Dedifferentiated amniotic fluid mesenchymal stem cell (primary cell): ENCODE results near the gene CLEC3A.
A peak's percentile ranks its signal among the peaks of the same experiment; 100 is the strongest.
"Not testable (repeated sequence)": the region's sequence is repeated elsewhere in the genome, so short reads cannot be mapped to it uniquely, and the experiment has no call there.

Source experiments
- DNase-seq: peaks from one replicate; pipeline ENCODE4 v3.0.0-alpha.2; 2016; ENCODE audit errors: extremely low spot score

CLEC3A gene, protein sequence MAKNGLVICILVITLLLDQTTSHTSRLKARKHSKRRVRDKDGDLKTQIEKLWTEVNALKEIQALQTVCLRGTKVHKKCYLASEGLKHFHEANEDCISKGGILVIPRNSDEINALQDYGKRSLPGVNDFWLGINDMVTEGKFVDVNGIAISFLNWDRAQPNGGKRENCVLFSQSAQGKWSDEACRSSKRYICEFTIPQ

DNA sequence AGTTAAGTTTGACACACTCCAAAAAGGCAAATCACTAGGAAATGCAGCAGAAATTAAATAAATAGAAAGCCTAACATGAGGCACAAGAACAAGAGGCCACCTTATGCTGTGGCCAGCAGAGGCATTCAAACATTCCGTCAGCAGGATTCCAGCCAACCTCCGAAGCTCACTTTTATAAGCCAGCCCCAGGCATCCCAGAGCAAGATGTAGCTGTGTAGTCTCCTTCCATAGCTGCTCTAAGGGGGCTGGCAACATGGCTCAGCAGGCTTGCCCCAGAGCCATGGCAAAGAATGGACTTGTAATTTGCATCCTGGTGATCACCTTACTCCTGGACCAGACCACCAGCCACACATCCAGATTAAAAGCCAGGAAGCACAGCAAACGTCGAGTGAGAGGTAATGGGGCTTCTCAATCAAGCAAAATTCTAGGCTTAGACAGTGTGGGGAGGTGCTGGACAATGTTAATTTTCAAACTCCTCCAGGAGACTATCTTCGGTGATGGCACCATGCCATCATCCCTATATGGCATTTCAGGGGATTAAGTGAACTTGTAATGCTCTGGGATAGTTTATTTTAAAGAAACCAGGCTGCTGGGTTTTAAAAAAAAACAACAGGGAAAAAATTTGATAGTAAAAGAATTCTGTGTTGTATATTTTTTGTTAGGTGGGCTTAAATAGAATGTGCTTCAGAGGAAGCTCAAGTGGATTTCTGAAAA is at the start of gene CLEC3A:
TSS of gene CLEC3A (plus strand) at position 202 of the 714 bp plus-strand sequence. CDS start at position 281, 79 bp downstream.
- DNase-seq = no peak

DNA sequence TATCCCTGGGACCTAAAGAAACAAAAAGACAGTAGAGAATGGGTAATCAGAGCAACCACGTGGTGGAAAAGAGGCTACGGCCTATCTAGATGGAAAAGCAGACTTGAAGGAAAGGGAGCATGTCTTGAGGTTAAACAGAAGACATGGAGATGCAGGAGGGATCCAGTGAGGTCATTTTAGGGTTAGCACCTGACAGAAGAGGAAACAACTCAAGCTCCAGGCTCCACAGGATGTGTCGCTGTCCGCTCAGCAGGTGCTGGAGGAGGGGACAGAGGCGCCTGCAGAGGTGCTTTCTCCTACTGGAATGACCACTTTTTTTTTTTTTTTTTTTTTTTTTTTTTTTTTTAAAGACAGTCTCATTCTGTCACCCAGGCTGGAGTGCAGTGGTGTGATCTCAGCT is 47.5 kb upstream of the CLEC3A start:
- DNase-seq = no peak

DNA sequence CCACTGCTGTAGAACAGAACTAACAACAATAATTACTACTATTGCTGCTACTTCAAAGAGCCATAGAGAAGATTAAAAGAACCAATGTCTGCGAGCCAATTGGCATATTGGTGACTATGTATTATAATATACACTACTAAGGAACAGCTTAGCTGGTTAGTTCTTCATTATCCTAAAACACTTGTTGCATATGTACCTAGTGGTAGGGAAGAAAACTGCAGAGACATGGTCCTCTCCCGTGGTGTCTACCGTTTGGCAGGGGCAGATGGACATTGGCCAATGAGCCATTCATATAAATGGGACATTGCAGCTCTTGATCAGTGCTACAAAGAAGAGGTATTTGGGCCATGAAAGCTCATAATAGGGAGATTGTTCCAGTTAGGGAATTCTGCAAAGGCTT is 46.4 kb upstream of the CLEC3A start:
- DNase-seq = no peak

DNA sequence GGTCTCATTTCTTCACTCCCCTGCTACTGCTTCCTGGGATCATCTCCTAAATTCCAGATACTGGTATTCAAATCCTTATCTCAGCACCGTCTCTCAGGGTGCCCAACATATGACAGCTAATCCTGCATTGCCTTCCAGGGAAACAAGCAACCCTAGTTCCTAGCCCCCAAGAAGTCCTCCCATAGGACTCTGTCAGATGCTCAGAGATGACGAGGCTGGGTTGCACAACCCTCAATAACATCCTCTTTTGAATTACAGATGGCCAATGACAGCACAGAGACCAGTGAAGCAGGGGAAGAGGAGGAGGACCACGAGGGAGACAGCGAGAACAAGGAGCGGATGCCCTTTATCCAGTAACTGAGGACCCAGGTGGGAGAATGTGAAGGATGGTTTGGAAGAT is 45.0 kb upstream of the CLEC3A start:
- DNase-seq = no peak

DNA sequence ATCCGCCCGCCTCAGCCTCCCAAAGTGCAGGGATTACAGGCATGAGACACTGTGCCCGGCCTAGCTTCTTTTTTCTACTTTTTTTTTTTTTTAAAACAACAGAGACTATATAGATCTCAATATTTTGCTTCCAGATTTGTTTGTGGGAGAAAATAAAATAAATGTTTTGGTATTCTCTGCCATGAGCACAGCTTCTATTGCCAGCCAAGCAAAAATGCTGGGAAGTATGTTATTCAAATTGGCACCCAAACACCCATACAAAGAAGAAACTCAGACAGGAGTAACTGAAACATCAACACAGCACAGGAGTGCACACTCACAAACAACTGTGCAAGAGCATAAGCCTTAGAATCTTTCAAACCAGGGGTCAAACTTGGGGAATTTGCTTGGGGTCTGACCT is 37.2 kb upstream of the CLEC3A start:
- no peak for DNase-seq

DNA sequence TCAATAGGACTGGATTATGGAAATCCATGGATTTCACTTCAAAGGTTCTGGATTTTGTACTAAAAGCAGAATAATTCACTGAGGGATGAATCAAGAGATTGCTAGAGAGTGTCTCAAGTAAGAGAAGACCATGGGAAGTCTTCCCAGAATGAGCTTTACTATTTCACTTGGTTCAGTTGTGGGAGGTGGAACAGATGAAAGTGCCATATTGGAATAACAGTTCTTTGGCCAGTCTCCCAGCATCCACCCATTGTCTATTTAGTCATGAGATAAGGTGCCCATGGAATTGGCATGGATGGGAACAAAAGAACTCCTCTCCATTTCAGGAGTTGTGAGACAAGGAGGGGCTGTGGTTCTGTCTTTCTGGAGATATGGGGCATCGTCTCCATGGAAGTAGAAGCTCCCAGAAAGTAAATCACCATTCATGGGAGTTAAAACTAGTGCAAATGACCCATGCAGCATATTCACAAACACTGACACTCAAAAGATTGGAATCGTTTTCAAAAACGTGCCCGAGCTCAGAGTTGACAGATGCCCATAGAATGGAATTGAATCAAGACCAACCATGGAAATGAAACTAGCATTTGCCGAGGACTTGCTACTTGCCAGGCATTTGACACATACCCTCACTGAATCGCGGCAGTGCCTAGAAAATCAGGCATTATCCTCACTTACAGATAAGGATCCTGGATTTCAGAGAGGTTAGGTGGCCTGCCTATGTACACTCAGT is 36.2 kb upstream of the CLEC3A start:
- no peak for DNase-seq

DNA sequence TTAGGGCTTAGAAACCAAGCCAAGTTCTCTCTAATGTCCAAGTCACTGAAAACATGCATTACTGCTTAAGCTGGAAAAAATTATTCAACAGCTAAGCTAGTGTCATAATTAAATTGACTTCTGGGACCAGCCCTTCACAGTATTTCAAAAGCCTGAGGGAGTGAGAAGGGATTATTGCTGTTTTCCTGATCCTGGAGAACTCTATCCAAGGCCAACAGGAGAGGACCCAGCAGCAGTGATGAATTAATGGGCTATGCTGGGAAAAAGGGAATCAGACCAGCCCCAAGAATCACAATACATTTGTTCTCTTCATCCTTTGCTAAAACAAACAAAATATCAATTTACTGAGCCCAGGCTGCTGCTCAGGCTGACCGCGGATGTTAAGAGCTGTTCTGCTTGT is 34.5 kb upstream of the CLEC3A start:
- no peak for DNase-seq

DNA sequence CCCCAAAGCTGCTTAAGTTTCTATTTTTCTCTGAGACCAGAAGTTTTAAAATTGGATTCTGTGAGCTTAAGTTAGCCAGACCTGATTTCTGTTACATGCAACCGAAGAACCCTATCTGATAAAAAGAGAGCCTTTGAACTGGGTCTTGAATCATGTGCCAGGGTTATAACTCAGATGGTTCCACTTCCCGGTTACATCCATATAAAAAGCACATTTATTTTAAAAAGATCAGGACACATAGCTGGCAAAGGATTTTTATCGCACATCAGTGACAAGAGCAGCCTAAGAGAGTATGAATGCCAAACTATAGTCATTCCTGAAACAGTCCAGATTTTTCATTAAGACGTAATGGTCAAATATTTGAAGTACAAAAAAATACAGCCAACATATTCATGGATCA is 32.5 kb upstream of the CLEC3A start:
- no peak for DNase-seq

DNA sequence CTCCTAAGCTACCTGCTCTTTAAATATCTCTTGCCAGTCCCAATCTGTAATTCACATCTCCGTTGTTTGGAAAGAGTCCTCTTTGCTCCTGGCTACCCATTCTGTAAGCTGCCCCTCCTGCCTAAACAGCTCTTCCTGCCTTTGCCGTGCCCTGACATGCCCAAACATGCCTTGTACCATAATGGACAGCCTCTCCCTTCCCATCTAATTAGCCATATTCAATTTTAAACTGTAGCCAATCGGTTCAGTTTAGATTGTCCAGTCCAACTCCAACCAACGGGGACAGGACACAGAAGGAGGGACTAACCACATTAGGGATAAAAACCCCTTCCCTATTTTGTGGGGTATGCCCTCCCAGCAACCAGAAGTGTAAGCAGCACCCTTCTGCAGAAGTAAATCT is 30.6 kb upstream of the CLEC3A start:
- DNase-seq = no peak

DNA sequence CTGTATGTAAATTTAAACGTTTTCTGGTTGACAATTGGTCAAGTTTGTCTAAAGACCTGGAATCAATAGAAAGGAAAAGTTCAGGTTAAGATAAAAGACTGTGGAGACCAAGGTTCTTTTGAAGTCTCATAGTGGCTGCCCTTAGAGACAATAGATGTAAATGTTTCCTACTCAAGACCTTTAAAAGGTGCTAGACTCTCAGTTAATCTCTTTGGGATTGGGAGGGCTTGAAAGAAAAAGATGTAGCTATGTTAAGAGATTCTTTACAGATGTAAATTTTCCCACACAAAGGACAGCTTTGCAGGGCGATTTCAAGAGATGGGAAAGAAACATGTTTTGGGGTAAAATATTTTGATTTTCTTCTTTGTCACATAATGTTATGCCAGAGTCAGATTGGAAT is 30.0 kb upstream of the CLEC3A start:
- not testable (repeated sequence) for DNase-seq

DNA sequence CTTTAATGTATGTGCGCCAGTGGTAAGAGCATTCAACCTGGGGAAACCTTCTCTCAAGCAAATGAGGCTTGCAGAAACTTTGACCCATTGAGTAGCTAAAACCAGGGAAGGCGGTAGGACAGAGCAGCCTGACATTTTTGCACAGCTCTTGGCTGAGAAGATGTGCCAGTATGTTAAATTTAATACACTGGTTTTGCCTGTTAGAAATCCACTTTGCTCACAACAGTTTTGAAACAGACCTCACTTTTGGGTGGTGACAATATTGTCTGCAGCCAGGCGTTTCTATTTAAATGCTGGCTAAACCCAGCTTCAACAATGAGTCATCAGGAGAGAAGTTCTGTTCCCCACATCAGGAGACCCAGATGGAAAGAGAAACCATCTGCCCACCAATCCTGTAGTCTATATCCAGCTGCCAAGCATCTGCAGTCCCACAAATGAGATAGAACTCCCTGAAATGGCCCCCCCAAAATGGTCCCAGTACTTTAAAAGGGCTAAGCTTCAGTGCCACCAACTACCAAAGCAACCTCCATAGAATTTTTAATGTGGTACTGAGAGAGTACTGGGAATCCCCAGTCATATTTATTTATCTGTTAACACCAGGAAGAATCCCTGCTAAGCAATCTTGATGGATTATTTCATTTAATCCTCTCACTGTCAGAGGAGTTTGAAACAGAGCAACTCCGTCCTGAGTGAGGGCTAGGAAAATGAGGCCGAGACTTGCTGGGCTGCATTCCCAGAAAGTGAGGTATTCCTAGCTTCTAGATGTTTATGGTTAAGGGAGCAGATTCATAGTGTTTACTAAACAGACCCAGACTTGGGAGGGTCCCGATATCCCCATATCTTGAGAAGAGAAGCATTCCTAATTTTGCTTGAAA is 29.0 kb upstream of the CLEC3A start:
- DNase-seq = no peak

DNA sequence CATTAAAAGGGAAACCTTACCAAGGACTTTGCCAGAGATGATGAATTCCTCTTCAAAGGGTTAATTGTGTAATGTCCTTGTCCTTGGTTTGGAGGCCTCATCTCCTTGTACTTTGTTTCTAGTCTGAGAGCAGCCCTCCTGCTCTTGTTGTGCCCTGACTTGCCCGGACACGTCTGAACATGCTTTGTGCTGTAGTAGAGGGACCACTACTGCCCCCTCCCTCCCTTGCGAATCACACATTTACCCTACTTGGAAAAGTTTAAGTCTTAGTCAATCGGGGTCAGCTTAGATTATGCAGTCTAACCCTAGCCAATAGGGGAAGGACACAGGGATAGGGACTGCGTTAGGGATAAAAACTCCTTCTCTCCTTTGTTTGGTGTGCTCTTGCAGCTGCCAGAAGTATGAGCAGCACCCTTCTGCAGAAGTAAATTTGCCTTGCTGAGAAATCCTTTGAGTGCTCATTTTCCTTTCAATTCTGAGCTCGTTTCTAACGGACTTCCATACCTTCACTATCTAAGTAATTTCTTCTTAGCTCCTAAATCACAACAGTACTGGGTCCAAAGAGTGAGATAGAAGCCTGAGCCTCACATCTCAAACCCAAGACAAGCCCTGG is 26.4 kb upstream of the CLEC3A start:
- no peak for DNase-seq

DNA sequence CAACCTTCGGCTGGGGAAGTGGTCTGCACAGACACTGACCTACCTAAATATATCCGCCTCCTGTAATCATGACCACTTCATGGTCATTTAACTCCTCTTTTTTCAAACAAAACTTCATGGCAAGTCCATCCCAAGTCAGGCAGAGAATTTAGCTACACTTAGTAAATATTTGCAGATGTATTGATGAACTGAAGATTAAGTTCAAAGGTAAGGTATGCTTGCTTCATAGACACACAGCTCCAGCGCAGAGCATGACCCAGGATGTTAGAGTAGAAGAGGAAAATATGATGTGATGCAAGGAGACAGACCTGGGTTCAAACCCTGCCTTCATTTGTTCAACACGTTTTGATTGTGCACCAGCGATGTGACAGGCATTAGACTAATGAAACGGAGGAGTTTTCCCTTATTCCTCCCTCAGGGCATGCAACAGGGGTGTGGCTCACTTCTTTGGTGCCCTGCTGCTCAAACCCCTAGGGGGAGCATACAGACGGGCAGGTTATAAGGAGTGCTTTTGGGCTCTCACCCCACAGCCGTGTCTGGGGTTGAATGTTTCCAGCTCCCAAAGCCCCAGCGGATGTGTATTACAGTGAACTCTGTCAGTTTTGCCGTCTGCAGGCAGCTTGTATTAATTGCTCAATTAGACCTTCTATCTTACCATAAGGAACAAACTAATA is 23.9 kb upstream of the CLEC3A start:
- no peak for DNase-seq

DNA sequence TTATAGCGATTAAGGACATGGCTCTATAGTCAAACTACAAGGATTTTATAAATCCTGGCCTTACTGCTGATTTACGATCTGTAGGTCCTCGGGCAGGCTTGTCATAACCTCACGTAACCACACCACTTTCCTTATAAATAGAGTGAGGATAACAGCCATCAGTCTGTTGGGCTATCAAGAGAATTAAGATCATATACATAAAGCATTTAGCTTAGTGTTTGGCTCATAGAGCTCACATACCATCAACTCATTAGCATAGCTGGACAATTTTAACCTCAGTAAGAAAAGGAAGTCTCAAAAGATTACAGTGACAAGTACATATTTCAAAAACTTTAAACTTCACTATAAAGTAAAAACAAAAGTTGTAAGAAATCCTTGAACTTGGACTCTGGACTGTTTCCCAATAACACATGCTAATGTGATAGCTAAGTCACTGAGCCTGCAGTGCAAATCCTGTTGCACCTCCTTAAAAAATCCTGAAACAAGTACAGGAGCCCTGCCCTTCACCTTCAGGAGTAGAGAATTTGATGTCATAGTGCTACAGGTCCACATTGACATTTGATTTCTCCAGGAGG is 20.8 kb upstream of the CLEC3A start:
- no peak for DNase-seq

DNA sequence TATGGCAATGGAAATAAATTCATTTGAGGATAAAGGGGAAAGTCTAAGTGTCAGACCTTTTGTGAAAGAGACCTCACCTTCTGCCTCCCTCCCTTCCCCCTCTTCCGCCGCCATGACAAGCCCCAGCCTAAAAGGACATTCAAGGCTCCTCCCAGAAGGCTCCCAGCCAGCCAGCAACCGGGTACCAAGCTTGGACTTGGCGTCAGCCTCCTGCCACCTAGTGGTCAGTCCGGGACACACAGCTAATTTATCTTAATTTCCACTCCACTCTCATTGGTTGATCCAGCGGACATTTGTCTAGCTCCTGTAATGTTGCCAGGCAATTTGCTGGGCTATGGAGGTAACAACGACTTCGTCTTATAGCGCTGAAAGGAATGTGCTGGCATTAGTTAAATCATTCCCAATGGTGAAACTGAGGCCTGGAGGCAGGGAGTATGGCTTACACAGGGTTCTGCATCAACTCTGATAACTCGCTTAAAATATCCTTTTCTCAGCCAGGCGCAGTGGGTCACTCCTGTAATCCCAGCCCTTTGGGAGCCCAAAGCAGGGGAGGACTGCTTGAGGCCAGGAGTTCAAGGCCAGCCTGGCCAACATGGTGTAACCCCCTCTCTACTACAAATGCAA is 19.3 kb upstream of the CLEC3A start:
- peak; percentile 46 for DNase-seq

DNA sequence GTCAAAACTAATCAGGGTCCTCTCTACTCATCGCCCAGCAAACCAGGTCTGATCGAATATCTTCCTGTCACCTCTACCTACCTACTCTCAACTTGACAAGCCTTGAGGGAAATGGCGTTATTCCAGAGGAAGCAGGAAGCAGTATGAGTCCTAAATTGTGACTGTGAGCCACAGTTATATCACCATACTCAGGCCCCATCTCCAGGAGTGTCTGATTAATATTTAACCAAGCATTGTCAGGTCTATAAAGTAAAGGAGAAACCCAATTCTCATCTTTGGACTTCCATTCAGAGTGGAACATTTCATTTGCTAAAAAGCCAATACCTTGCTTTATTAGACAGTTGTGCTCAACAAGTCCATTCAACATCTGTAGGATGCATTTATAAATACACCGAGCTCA is 17.8 kb upstream of the CLEC3A start:
- no peak for DNase-seq

DNA sequence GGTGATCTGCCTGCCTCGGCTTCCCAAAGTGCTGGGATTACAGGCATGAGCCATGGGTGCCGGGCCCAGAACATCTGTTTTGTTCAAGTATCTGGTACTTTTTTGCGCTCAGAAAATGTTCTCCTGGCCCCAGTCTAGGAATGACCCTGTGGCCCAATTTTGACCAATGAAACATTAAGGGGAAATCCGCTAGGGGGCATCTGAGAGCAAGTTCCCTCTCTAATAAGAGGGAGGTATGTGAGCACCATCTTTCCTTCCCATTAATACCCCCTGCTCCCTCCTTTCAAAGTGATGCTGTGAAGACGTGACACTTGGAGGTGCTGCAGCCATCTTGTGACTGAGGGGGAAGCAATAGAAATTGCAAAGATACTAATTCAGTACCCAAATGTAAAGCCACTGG is 16.5 kb upstream of the CLEC3A start:
- no peak for DNase-seq

DNA sequence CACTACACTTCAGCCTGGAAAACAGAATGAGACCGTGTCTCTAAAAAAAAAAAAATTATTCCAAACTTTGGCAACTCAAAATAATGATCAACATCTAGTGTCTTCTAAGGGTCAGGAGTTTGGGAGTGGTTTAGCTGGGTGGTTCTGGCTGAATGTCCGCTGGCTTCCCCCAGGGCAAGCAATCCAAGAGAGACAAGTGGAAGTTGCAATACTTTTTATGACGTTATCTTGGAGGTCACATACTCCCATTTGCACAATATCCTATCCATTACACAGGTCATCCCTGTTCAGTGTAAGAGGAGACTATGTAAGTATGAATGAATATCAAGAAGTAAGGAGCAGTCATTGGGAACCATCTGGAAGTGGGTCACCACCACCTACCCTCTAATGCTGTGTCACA is 15.2 kb upstream of the CLEC3A start:
- DNase-seq = no peak

DNA sequence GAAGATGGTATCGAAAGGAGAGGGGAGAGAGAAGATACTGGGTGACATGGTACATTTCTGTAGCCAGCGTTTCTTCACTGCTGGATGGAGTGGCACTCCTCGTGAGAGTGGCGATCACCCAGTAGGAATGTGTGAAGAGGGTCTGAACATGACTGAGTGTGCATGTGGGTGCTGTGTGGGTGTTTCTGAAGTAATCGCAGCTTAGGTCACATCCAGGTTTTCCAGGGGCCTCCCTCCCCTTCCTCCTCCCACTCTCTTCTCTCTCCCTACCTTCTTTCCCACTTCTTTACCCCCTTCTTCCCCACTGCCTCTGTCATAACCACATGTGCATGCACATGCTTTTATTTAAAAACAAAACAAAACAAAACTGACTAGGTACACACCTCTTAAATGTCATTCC is 1.8 kb downstream of the CLEC3A start:
- no peak for DNase-seq

DNA sequence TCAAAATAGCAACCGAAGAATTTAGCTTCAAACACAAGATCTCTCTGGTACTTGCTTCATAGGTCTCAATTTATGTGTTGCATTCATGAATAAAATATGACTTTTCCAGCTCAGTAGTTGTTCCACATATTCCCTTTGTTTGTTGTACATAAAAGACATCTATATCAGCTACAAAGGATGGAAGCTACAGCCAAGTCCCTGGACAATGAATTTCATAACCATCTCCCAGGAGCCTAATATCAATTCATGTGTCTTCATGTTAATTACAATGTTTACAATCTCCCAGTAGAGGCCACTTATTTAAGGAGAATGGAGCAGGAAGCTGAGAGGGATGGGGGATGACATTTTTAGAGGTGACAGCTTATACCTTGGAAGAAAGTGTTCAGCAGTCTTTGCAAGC is 3.3 kb downstream of the CLEC3A start:
- DNase-seq = no peak
